HepG2 (cell line): ENCODE data around the gene SNAP29. TPM values are rescaled to one million over a fixed set of nuclear protein-coding genes. Genes with fewer than 3 reads are reported as not detected.

Experiments used
- ATAC-seq: fragments of 200-7000 bp; cut with Tn5 transposase; 3 replicates; pipeline ENCODE4 v1.9.1; 2020; ENCODE audit warnings: mild to moderate bottlenecking, moderate library complexity
- BruUV-seq: library from RNA; stranded (reverse); fragments of 400-500 nt; replicated peaks from 2 replicates; lab custom pipeline; 2021; lab: Mats Ljungman, UMichigan
- CTCF ChIA-PET: fragments of 300-600 bp; formaldehyde crosslinking; extraction: SDS; loops from one replicate; lab custom pipeline; 2021; ENCODE audit warnings: low total read pairs, inconsistent platforms, low intra/inter-chr PET ratio; lab: Yijun Ruan, JAX
- POLR2A ChIA-PET: fragments of 350-600 bp; sonication (Branson Sonifier 250); formaldehyde crosslinking; loops from one replicate; lab custom pipeline; 2020; ENCODE audit warnings: antibody characterized with exemption, inconsistent platforms; lab: Yijun Ruan, JAX
- DNase-seq: peaks from one replicate; pipeline ENCODE4 v3.0.0-alpha.2; 2015; ENCODE audit warnings: low spot score
- FAIRE-seq: peaks from 3 replicates; lab custom pipeline; 2011; peaks lifted over from hg19 to GRCh38; lab: Jason Lieb, UNC
- H2AFZ ChIP-seq: one replicate; pipeline ENCODE4 v1.6.1; 2011; ENCODE audit warnings: low read length, inconsistent platforms
- H3K27ac ChIP-seq: fragments of 300-600 bp; 3 replicates; pipeline ENCODE4 v1.8.0; 2011; ENCODE audit warnings: mixed run types, mild to moderate bottlenecking, mixed read lengths, low read length, inconsistent platforms; ENCODE audit not compliant: insufficient read depth; ENCODE audit errors: extremely low read length
- H3K27me3 ChIP-seq, 2 experiments: fragments of 200-600 bp in 1 of 2; 2 replicates in 1 of 2; 3 replicates in 1 of 2; pipeline versions ENCODE4 v1.6.0 to v1.8.0; 2011; ENCODE audit warnings: low read length in 2 of 2, mild to moderate bottlenecking in 2 of 2, moderate library complexity in 2 of 2, inconsistent platforms in 1 of 2; ENCODE audit not compliant: insufficient read depth in 2 of 2, control insufficient read depth in 1 of 2
- H3K36me3 ChIP-seq, 2 experiments: fragments of 200-600 bp in 1 of 2; replicated peaks in 1 of 2; 2 replicates in 1 of 2; 3 replicates in 1 of 2; pipeline versions ENCODE4 v1.5.1 to v1.8.0; 2011; ENCODE audit warnings: low read length in 2 of 2, inconsistent platforms in 1 of 2; ENCODE audit not compliant: insufficient read depth in 2 of 2, control insufficient read depth in 1 of 2
- H3K4me1 ChIP-seq: 2 replicates; pipeline ENCODE4 v1.5.1; 2012; ENCODE audit warnings: low read length, inconsistent platforms; ENCODE audit not compliant: insufficient read depth
- H3K4me2 ChIP-seq: 2 replicates; pipeline ENCODE4 v1.6.0; 2011; ENCODE audit warnings: low read depth, low read length, inconsistent platforms
- H3K4me3 ChIP-seq, 3 experiments: fragments of 200-600 bp in 1 of 3; sonication (generic), shearing (Covaris generic) in 1 of 3; replicated peaks in 1 of 3; 2 replicates each; pipeline ENCODE4 v1.5.1; 2011 to 2016; ENCODE audit warnings: low read length in 3 of 3, inconsistent platforms in 2 of 3, low read depth in 2 of 3, mild to moderate bottlenecking in 2 of 3, control low read depth in 1 of 3, mixed read lengths in 1 of 3; ENCODE audit not compliant: insufficient read depth in 1 of 3
- H3K79me2 ChIP-seq: one replicate; pipeline ENCODE4 v1.6.1; 2011; ENCODE audit warnings: low read length, inconsistent platforms; ENCODE audit not compliant: insufficient read depth
- H3K9ac ChIP-seq: 2 replicates; pipeline ENCODE4 v1.6.0; 2011; ENCODE audit warnings: mild to moderate bottlenecking, low read depth, low read length, inconsistent platforms; ENCODE audit not compliant: insufficient read depth
- H3K9me3 ChIP-seq: 2 replicates; pipeline ENCODE4 v1.5.1; 2012; ENCODE audit warnings: mild to moderate bottlenecking, low read length
- H4K20me1 ChIP-seq: 2 replicates; pipeline ENCODE4 v1.6.0; 2011; ENCODE audit warnings: inconsistent platforms, mild to moderate bottlenecking, low read length, moderate library complexity; ENCODE audit not compliant: insufficient read depth
- HOXA3 ChIP-seq: sonication (generic); formaldehyde crosslinking; IDR thresholded peaks from 2 replicates; pipeline ENCODE4 v1.5.0; 2020; ENCODE audit warnings: missing genetic modification reagents
- HOXA5 ChIP-seq: sonication (generic); formaldehyde crosslinking; IDR thresholded peaks from 2 replicates; pipeline ENCODE4 v1.4.0; 2020; ENCODE audit warnings: missing genetic modification reagents
- NFATC3 ChIP-seq: sonication (generic); formaldehyde crosslinking; IDR thresholded peaks from 2 replicates; pipeline ENCODE4 v1.5.1; 2020; ENCODE audit warnings: mild to moderate bottlenecking, missing genetic modification reagents
- NRL ChIP-seq: sonication (generic); formaldehyde crosslinking; IDR thresholded peaks from 2 replicates; pipeline ENCODE4 v1.5.0; 2020; ENCODE audit warnings: missing genetic modification reagents, mild to moderate bottlenecking, moderate library complexity, borderline replicate concordance
- SMARCC2 ChIP-seq: fragments of 450-650 bp; IDR thresholded peaks from 2 replicates; pipeline ENCODE4 v1.6.1; 2017; ENCODE audit warnings: antibody characterized with exemption, mild to moderate bottlenecking
- ZFP36L1 ChIP-seq: sonication (generic); formaldehyde crosslinking; IDR thresholded peaks from 2 replicates; pipeline ENCODE4 v1.8.0; 2022; ENCODE audit warnings: mild to moderate bottlenecking, missing genetic modification reagents, moderate library complexity
- ZFP62 ChIP-seq: sonication (generic); formaldehyde crosslinking; IDR thresholded peaks from 2 replicates; pipeline ENCODE4 v1.4.0; 2020; ENCODE audit warnings: missing genetic modification reagents
- ZNF549 ChIP-seq: sonication (generic); formaldehyde crosslinking; IDR thresholded peaks from 2 replicates; pipeline ENCODE4 v1.5.0; 2020; ENCODE audit warnings: missing genetic modification reagents
- ZNF589 ChIP-seq: sonication (generic); formaldehyde crosslinking; conservative IDR thresholded peaks from 2 replicates; pipeline ENCODE4 v1.8.0; 2022; ENCODE audit warnings: mild to moderate bottlenecking, moderate library complexity, missing genetic modification reagents
- ZNF629 ChIP-seq: sonication (generic); formaldehyde crosslinking; conservative IDR thresholded peaks from 2 replicates; pipeline ENCODE4 v1.5.0; 2020; ENCODE audit warnings: missing genetic modification reagents
- ZNF773 ChIP-seq: sonication (generic); formaldehyde crosslinking; IDR thresholded peaks from 2 replicates; pipeline ENCODE4 v1.4.0; 2020; ENCODE audit warnings: missing genetic modification reagents, borderline replicate concordance
- ZNF781 ChIP-seq: sonication (generic); formaldehyde crosslinking; IDR thresholded peaks from 2 replicates; pipeline ENCODE4 v1.5.1; 2020; ENCODE audit warnings: borderline replicate concordance, mild to moderate bottlenecking, missing genetic modification reagents; ENCODE audit errors: not compliant biosample characterization
- WGBS: methylation state at CpG from one replicate; pipeline ENCODE4 v1.1.6; 2017; ENCODE audit warnings: low lambda C conversion rate; 5-methylcytosine and 5-hydroxymethylcytosine counted together
- in situ Hi-C: cut with HindIII; loops from 2 replicates; pipeline ENCODE4 v1.10.0; 2017; ENCODE audit warnings: low pct_unique_long_range_greater_than_20kb; ENCODE audit not compliant: extremely low pct_ligation_motif_present
- intact Hi-C: fragments of 100-400 bp; cut with micrococcal nuclease; formaldehyde crosslinking; loops from one replicate; pipeline ENCODE4 v1.10.0; 2022; ENCODE audit not compliant: unreplicated experiment
- polyA plus RNA-seq, 8 experiments: library from polyadenylated mRNA; depleted of rRNA in 3 of 8; stranded (reverse) in 7 of 8; unstranded in 1 of 8; fragments of >200 nt; fragmentation: Illumina TruSeq in 4 of 8; extraction: Trizol in 4 of 8; gene quantifications; 2 replicates each; pipeline versions ENCODE4 v1.2.1 to v1.2.3, GENCODE V29; 2011 to 2016; ENCODE audit warnings: low read depth in 4 of 8, missing spikeins in 1 of 8, mixed read lengths in 1 of 8; ENCODE audit not compliant: insufficient read depth in 1 of 8
- total RNA-seq, 5 experiments: library from RNA; depleted of rRNA; stranded (reverse); fragments of >200 nt; fragmentation: Illumina TruSeq; extraction: Trizol; gene quantifications; 2 replicates each; pipeline ENCODE4 v1.2.3, GENCODE V29; 2016; ENCODE audit warnings: low read depth in 1 of 5
- TF ChIP-seq, protein P1 (sequence below): sonication (generic); formaldehyde crosslinking; IDR thresholded peaks from 2 replicates; pipeline ENCODE4 v1.5.1; 2020; ENCODE audit warnings: missing genetic modification reagents, mild to moderate bottlenecking, borderline replicate concordance
- TF ChIP-seq, protein P2 (sequence below): sonication (generic); formaldehyde crosslinking; IDR thresholded peaks from 2 replicates; pipeline ENCODE4 v1.9.0; 2022; ENCODE audit warnings: missing genetic modification reagents, mild to moderate bottlenecking, borderline replicate concordance
- TF ChIP-seq, protein P3 (sequence below): sonication (generic); formaldehyde crosslinking; IDR thresholded peaks from 2 replicates; pipeline ENCODE4 v1.4.0; 2020; ENCODE audit warnings: mild to moderate bottlenecking, missing genetic modification reagents
- TF ChIP-seq, protein P4 (sequence below): sonication (generic); formaldehyde crosslinking; conservative IDR thresholded peaks from 2 replicates; pipeline ENCODE4 v1.4.0; 2020; ENCODE audit warnings: missing genetic modification reagents
- TF ChIP-seq, protein P5 (sequence below): sonication (generic); formaldehyde crosslinking; IDR thresholded peaks from 2 replicates; pipeline ENCODE4 v1.4.0; 2020; ENCODE audit warnings: mild to moderate bottlenecking, missing genetic modification reagents

The SNAP29 gene
- total and polyA plus RNA-seq, 2 of the 13 experiments (the other 11 are each of a cell fraction or from before 2014, with no cell fraction given): 12.3 to 30.7 TPM

DNA sequence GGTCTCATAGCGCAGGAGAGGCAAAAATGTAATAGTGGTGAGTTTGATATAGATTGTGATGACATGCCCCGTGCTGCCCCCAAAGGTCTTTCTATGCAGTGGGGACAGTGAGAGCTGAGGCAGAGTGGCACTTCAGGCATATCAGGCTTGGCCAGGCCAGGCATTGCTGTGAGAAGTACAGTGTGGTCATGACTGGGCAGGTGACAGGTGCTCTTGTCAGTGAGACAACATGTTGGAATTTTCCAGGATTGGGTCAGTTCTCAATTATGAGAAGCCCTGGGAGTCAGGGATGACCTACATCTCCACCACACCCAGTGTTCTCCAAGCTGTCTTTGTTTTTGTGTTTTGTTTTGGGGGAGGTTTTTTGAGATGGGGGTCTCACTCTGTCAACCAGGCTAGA, 3.7 kb downstream of the SNAP29 start:
- Histone ChIP-seq H3K4me1 (peaks cover 45% of the 10 kb centered on the region), H3K36me3 (peaks cover 1 to 5% of the 10 kb centered on the region in 2 experiments; a peak in 2 of 5 replicates), H3K4me3 (no peak overlapping the region), H3K9me3 (no peaks in the 10 kb centered on the region), H3K27ac (no peak overlapping the region), H2AFZ (no peak overlapping the region), H3K79me2 (peaks cover 14% of the 10 kb centered on the region), H3K4me2 (no peak overlapping the region), H3K27me3 (no peaks in the 10 kb centered on the region; a peak in 1 of 5 replicates), H4K20me1 (0 out of 2 replicates have a peak, but pooled peaks cover 4% of the 10 kb centered on the region), H3K9ac (no peak overlapping the region)
- no TSS peak for BruUV-seq
- POLR2A ChIA-PET: interaction anchor here (0.6 to 1.7 kb wide), 2 partner anchors 23 to 110 kb away, joined by 3 read pairs; no protein-coding TSS in a partner anchor
- CTCF ChIA-PET: no interaction called here
- ATAC-seq (no peak), DNase-seq (no peak), FAIRE-seq (no peak)
- intact Hi-C loops: no loop called here
- in situ Hi-C loops: no loop called here
- WGBS: 94% methylated on average over 2 of the region's 2 CpGs
- TF ChIP-seq ZNF773 (CRISPR knock-in tag): no peak
- no peak for TF ChIP-seq ZNF589 (CRISPR knock-in tag)
- TF ChIP-seq SMARCC2: no peak
- TF ChIP-seq ZNF549 (CRISPR knock-in tag): no peak
- no peak for TF ChIP-seq NRL (CRISPR knock-in tag)
- no peak for TF ChIP-seq ZFP62 (CRISPR knock-in tag)
- TF ChIP-seq, protein P1, sequence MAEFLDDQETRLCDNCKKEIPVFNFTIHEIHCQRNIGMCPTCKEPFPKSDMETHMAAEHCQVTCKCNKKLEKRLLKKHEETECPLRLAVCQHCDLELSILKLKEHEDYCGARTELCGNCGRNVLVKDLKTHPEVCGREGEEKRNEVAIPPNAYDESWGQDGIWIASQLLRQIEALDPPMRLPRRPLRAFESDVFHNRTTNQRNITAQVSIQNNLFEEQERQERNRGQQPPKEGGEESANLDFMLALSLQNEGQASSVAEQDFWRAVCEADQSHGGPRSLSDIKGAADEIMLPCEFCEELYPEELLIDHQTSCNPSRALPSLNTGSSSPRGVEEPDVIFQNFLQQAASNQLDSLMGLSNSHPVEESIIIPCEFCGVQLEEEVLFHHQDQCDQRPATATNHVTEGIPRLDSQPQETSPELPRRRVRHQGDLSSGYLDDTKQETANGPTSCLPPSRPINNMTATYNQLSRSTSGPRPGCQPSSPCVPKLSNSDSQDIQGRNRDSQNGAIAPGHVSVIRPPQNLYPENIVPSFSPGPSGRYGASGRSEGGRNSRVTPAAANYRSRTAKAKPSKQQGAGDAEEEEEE: no peak
- TF ChIP-seq, protein P2, sequence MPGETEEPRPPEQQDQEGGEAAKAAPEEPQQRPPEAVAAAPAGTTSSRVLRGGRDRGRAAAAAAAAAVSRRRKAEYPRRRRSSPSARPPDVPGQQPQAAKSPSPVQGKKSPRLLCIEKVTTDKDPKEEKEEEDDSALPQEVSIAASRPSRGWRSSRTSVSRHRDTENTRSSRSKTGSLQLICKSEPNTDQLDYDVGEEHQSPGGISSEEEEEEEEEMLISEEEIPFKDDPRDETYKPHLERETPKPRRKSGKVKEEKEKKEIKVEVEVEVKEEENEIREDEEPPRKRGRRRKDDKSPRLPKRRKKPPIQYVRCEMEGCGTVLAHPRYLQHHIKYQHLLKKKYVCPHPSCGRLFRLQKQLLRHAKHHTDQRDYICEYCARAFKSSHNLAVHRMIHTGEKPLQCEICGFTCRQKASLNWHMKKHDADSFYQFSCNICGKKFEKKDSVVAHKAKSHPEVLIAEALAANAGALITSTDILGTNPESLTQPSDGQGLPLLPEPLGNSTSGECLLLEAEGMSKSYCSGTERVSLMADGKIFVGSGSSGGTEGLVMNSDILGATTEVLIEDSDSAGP (CRISPR knock-in tag): no peak
- TF ChIP-seq, protein P3, sequence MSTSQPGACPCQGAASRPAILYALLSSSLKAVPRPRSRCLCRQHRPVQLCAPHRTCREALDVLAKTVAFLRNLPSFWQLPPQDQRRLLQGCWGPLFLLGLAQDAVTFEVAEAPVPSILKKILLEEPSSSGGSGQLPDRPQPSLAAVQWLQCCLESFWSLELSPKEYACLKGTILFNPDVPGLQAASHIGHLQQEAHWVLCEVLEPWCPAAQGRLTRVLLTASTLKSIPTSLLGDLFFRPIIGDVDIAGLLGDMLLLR (CRISPR knock-in tag): no peak
- TF ChIP-seq, protein P4, sequence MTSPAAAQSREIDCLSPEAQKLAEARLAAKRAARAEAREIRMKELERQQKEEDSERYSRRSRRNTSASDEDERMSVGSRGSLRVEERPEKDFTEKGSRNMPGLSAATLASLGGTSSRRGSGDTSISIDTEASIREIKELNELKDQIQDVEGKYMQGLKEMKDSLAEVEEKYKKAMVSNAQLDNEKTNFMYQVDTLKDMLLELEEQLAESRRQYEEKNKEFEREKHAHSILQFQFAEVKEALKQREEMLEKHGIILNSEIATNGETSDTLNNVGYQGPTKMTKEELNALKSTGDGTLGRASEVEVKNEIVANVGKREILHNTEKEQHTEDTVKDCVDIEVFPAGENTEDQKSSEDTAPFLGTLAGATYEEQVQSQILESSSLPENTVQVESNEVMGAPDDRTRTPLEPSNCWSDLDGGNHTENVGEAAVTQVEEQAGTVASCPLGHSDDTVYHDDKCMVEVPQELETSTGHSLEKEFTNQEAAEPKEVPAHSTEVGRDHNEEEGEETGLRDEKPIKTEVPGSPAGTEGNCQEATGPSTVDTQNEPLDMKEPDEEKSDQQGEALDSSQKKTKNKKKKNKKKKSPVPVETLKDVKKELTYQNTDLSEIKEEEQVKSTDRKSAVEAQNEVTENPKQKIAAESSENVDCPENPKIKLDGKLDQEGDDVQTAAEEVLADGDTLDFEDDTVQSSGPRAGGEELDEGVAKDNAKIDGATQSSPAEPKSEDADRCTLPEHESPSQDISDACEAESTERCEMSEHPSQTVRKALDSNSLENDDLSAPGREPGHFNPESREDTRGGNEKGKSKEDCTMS (CRISPR knock-in tag): no peak
- no peak for TF ChIP-seq HOXA5
- TF ChIP-seq ZNF781: no peak
- TF ChIP-seq ZFP36L1 (CRISPR knock-in tag): no peak
- no peak for TF ChIP-seq HOXA3 (CRISPR knock-in tag)
- TF ChIP-seq, protein P5, sequence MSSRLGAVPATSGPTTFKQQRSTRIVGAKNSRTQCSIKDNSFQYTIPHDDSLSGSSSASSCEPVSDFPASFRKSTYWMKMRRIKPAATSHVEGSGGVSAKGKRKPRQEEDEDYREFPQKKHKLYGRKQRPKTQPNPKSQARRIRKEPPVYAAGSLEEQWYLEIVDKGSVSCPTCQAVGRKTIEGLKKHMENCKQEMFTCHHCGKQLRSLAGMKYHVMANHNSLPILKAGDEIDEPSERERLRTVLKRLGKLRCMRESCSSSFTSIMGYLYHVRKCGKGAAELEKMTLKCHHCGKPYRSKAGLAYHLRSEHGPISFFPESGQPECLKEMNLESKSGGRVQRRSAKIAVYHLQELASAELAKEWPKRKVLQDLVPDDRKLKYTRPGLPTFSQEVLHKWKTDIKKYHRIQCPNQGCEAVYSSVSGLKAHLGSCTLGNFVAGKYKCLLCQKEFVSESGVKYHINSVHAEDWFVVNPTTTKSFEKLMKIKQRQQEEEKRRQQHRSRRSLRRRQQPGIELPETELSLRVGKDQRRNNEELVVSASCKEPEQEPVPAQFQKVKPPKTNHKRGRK (CRISPR knock-in tag): no peak
- no peak for TF ChIP-seq NFATC3
- TF ChIP-seq ZNF629: no peak
